Body of pancreas (tissue), 4 donors: ENCODE measurements around the gene CTSE.

Source experiments
- CTCF ChIP-seq, 7 experiments: fragments of 450-650 bp in 4 of 7; fragments of 200-600 bp in 3 of 7; sonication (generic) in 3 of 7; IDR thresholded peaks; one replicate each; pipeline ENCODE4 v1.5.1; 2016 to 2019; ENCODE audit warnings: antibody characterized with exemption in 7 of 7
- POLR2A ChIP-seq, 3 donors: fragments of 450-650 bp; IDR thresholded peaks; one replicate each; pipeline ENCODE4 v1.6.1; 2016; ENCODE audit warnings: antibody characterized with exemption in 3 of 3, mild to moderate bottlenecking in 2 of 3

GRCh38 chr1:206002160-206002559 lies 21.5 kb downstream of the CTSE start:
- no peak for TF ChIP-seq CTCF (IDR thresholded peaks at IDR 0.05)
- no peak for TF ChIP-seq POLR2A (IDR thresholded peaks at IDR 0.05)
